ENCODE results near the gene LANCL2. TPM values are rescaled to one million over a fixed set of nuclear protein-coding genes. Genes with fewer than 3 reads are reported as not detected.

LANCL2 gene
- total RNA-seq, 1 donor from 2014 or later = 7.1 TPM

DNA sequence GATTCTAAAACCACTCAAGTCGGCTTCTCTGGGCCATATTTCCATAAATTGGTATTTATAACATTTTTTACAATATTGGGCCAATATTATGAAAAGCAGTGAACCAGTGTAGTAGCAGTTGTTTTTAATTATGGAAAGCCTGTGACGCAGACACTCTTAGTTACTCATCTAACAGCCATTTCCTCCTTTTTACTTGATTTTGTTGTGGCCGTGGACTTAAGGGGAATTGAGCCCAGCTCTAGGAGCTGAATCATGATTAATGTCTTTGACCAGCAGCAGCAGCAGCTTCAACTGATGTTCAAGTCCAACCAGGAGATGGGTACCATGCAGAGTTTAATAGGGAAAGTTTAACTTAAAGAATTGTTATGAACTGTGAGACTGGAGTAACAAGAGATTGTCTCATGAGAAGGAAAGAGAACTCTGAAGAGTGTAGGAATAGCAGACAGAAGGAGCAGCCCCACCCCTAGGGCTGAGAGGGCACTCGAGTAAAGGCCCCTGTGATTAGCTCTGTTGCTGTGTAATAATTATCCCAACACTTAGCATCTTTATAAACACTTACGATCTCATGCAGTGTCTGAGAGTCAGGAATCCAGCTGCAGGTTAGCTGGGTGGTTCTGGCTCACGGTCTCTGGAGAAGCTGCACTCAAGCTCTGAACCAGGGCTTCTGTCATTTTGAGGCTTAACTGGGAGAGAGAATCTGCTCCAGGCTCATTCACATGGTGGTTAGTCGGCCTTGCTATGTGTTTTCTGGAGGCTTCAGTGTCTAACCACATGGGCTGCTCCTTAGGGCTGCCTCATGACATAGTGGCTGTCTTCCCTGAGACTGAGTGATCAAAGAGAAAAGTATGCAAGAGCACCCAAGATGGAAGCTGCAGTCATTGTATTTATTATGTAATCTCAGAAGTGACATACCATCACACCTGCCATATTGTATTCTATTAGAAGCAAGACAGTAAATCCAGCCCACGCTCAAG, 4.6 kb downstream of the LANCL2 start:
- no peak overlapping the region for H3K4me2 ChIP-seq

DNA sequence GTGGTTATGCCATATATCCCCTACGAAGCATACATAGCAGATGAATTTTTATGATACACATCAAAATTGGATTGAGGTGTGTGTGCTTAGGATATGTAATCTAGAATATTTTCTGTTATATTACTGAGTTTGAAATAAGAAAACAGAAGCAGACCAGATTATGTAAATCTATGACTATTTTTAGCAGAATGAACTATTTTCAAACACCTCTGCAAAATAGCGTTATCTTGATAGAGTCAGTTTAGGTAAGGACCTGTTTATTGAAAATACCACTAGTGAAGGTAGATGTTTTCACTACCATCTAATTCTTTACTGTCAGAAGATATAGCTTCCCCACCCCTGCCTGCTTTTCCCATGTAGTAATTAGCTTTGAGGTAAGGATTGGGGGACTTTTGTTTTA, 9.1 kb downstream of the LANCL2 start:
- Mint-ChIP-seq H3K9me3 (peaks cover under 1% of the 10 kb centered on the region), H3K4me3 (no peak overlapping the region), H3K27ac (no peak overlapping the region), H3K27me3 (ENCODE audit: insufficient read depth, low read depth) (peaks cover 6% of the 10 kb centered on the region), H3K36me3 (peaks cover 4% of the 10 kb centered on the region), H3K4me1 (no peaks in the 10 kb centered on the region)
- Histone ChIP-seq H3K4me1 (no peaks in the 10 kb centered on the region), H3K27me3 (no peaks in the 10 kb centered on the region), H4K20me1 (ENCODE audit: low read depth) (no peaks in the 10 kb centered on the region), H3K4me2 (no peak overlapping the region), H3K9ac (no peak overlapping the region), H2AFZ (replicated peaks) (no peak overlapping the region), H3K36me3 (no peaks in the 10 kb centered on the region), H3K79me2 (ENCODE audit: low read depth) (no peaks in the 10 kb centered on the region), H3F3A (ENCODE audit: low read depth) (no peaks in the 10 kb centered on the region), H3K4me3 (no peak overlapping the region), H3K27ac (no peak overlapping the region), H3K9me3 (ENCODE audit: low read depth) (no peaks in the 10 kb centered on the region)
- no peak for DNase-seq (ENCODE audit: low spot score)
- TF ChIP-seq EZH2 (IDR thresholded peaks at IDR 0.05) (no peak), EZH2phosphoT487 (IDR thresholded peaks at IDR 0.05) (no peak)

More for the DNA sequence above, 4.6 kb downstream of the LANCL2 start:
- Histone ChIP-seq H3K79me2 (ENCODE audit: low read depth) (no peaks in the 10 kb centered on the region), H2AFZ (replicated peaks) (no peak overlapping the region), H3K27me3 (no peaks in the 10 kb centered on the region), H3K9me3 (ENCODE audit: low read depth) (no peaks in the 10 kb centered on the region), H3K9ac (no peak overlapping the region), H3F3A (ENCODE audit: low read depth) (peaks cover 10% of the 10 kb centered on the region), H3K4me1 (peaks cover 2% of the 10 kb centered on the region), H3K27ac (no peak overlapping the region), H3K36me3 (no peaks in the 10 kb centered on the region), H3K4me3 (no peak overlapping the region), H4K20me1 (ENCODE audit: low read depth) (no peaks in the 10 kb centered on the region)
- Mint-ChIP-seq H3K4me1 (peaks cover 22% of the 10 kb centered on the region), H3K27ac (no peak overlapping the region), H3K4me3 (peak overlapping the region; percentile 7), H3K27me3 (ENCODE audit: insufficient read depth, low read depth) (peaks cover 8% of the 10 kb centered on the region), H3K9me3 (no peaks in the 10 kb centered on the region), H3K36me3 (peaks cover 8% of the 10 kb centered on the region)
- no peak for DNase-seq (ENCODE audit: low spot score)
- TF ChIP-seq EZH2 (IDR thresholded peaks at IDR 0.05) (no peak), EZH2phosphoT487 (IDR thresholded peaks at IDR 0.05) (no peak)
- TF ChIP-seq, protein P1, sequence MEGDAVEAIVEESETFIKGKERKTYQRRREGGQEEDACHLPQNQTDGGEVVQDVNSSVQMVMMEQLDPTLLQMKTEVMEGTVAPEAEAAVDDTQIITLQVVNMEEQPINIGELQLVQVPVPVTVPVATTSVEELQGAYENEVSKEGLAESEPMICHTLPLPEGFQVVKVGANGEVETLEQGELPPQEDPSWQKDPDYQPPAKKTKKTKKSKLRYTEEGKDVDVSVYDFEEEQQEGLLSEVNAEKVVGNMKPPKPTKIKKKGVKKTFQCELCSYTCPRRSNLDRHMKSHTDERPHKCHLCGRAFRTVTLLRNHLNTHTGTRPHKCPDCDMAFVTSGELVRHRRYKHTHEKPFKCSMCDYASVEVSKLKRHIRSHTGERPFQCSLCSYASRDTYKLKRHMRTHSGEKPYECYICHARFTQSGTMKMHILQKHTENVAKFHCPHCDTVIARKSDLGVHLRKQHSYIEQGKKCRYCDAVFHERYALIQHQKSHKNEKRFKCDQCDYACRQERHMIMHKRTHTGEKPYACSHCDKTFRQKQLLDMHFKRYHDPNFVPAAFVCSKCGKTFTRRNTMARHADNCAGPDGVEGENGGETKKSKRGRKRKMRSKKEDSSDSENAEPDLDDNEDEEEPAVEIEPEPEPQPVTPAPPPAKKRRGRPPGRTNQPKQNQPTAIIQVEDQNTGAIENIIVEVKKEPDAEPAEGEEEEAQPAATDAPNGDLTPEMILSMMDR (IDR thresholded peaks at IDR 0.05) = no peak

DNA sequence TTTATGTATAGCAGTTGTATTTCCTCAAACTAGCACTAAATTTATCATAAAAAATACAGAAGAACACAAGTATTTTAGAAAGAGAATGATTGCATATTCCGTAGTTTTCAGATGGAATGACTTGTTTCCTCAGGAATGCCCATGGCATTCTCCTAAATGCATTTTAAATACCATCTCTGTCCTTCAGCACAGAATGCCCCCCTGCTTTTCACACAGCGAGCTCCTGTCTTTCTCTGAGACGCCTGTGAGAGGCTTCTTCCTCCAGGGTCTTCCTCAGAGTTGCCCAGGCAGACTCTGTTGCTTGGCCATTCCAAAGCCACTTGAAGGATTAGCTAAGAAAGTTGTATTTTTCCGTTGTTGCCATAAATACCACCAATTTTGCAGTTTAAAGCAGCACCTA, 10.1 kb downstream of the LANCL2 start:
- no peak for DNase-seq (ENCODE audit: low spot score)
- Histone ChIP-seq H3K9me3 (ENCODE audit: low read depth) (no peaks in the 10 kb centered on the region), H3K27ac (no peak overlapping the region), H3K4me2 (no peak overlapping the region), H3K9ac (no peak overlapping the region), H4K20me1 (ENCODE audit: low read depth) (no peaks in the 10 kb centered on the region), H3K36me3 (no peaks in the 10 kb centered on the region), H3F3A (ENCODE audit: low read depth) (no peaks in the 10 kb centered on the region), H3K27me3 (no peaks in the 10 kb centered on the region), H3K4me3 (no peak overlapping the region), H2AFZ (replicated peaks) (no peak overlapping the region), H3K4me1 (no peaks in the 10 kb centered on the region), H3K79me2 (ENCODE audit: low read depth) (no peaks in the 10 kb centered on the region)
- Mint-ChIP-seq H3K27ac (no peak overlapping the region), H3K36me3 (peaks cover 2% of the 10 kb centered on the region), H3K27me3 (ENCODE audit: insufficient read depth, low read depth) (peaks cover 6% of the 10 kb centered on the region), H3K4me1 (no peaks in the 10 kb centered on the region), H3K4me3 (no peak overlapping the region), H3K9me3 (peaks cover 3% of the 10 kb centered on the region)
- TF ChIP-seq EZH2 (IDR thresholded peaks at IDR 0.05) = no peak
- TF ChIP-seq, protein P1 (IDR thresholded peaks at IDR 0.05) = no peak
- no peak for TF ChIP-seq EZH2phosphoT487 (IDR thresholded peaks at IDR 0.05)

All from neural progenitor cell (in vitro differentiated cells).